Measurements from ENCODE around the gene DBP. TPM values are rescaled to one million over a fixed set of nuclear protein-coding genes. Genes with fewer than 3 reads are reported as not detected.

DBP gene
- total RNA-seq, 4 donors from 2014 or later, result 18.9 to 32.8 (median 25.1) TPM

DNA sequence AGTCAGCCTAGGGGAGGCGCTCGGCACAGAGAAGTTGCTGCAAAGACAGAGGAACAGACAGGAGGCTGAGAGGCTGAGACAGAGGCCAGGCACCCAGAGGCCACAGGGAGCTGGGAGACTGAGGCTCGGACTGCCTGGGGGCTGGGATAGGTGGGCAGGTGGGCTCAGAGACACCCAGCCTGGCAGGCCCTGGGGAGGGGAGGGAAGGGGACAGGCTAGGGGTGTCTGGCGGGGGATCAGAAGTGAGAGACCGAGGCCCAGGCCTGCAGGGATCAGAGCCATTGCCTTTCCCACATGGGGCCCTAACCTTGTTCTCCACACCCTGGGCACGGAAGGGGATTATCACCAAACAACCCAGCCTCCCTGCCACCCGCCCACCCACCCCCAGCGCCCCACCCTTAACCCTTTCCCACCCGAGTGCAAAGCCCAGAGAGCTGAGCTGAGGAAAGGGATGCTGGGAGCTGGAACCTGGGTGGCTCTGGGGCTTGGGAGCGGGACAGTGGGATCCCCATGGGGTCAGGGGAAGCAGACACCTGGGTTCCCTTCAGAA lies 34.3 kb upstream of the DBP start:
- Histone ChIP-seq H3K9me3 (no peaks in the 10 kb centered on the region), H3K36me3 (no peaks in the 10 kb centered on the region), H3K4me1 (peaks cover 6 to 7% of the 10 kb centered on the region in 2 donors), H3K27me3 (no peaks in the 10 kb centered on the region), H3K27ac (no peak overlapping the region), H3K4me3 (replicated peaks in 1 of 3) (no peak overlapping the region)
- no peak for DNase-seq
- TF ChIP-seq CTCF (IDR thresholded peaks at IDR 0.05) (no peak), POLR2A (IDR thresholded peaks at IDR 0.05) (no peak)
- intact Hi-C loops (cut with DNase I), result no loop called here
- 71 to 82% methylated on average over 7 to 8 of the region's 10 CpGs for WGBS, 2 donors

GRCh38 chr19:48670699-48671445 lies 33.7 kb upstream of the DBP start:
- no peak for TF ChIP-seq CTCF (IDR thresholded peaks at IDR 0.05)
- TF ChIP-seq POLR2A (IDR thresholded peaks at IDR 0.05), result no peak
- Histone ChIP-seq H3K27ac (no peak overlapping the region), H3K27me3 (no peaks in the 10 kb centered on the region), H3K4me3 (replicated peaks in 1 of 3) (no peak overlapping the region), H3K9me3 (no peaks in the 10 kb centered on the region), H3K36me3 (no peaks in the 10 kb centered on the region), H3K4me1 (peaks cover 6 to 7% of the 10 kb centered on the region in 2 donors)
- intact Hi-C loops (cut with DNase I), result no loop called here
- WGBS, 2 donors, result 80% methylated on average over 11 to 21 of the region's 21 CpGs
- no peak for DNase-seq

DNA sequence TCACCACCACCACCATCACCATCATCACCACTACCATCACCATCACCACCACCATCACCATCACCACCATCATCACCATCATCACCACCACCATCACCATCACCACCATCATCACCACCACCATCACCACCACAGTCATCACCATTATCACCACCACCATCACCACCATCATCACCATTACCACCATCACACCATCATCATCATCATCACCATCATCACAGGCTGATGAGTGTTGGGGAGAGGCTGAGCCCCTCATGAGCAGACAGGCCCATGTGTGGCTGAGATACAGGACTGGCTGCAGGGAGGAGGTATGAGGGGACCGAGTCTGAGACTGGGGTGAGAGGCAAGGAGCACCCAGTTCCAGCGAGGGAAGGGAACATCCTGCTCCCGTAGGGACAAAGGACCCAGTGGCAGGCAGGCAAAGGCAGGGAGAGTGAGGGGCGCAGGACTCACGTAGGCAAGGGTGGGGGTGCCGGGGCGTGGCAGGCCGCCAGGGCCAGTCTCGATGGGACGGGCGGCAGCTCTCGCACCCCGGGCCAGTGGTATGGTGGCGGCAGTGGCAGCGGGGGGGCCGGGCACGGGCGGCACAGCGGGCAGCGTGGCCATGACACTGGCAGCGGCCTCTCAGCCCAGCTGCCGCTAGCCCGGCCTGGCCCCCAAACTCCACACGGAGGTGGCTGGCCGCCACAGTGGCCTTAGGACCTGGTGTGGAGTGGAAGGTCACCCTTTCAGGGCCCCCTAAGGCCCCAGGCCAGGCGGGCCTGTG lies 32.9 kb upstream of the DBP start:
- intact Hi-C loops (cut with DNase I), result no loop called here
- 93 to 97% methylated on average over 20 to 26 of the region's 26 CpGs for WGBS, 2 donors
- Histone ChIP-seq H3K36me3 (no peaks in the 10 kb centered on the region), H3K9me3 (no peaks in the 10 kb centered on the region), H3K4me3 (replicated peaks in 1 of 3) (no peak overlapping the region), H3K27ac (no peak overlapping the region), H3K4me1 (peaks cover 0 to under 1% of the 10 kb centered on the region in 2 donors), H3K27me3 (no peaks in the 10 kb centered on the region)
- DNase-seq, result no peak
- TF ChIP-seq CTCF (IDR thresholded peaks at IDR 0.05) (no peak), POLR2A (IDR thresholded peaks at IDR 0.05) (no peak)

GRCh38 chr19:48668761-48669160 lies 31.6 kb upstream of the DBP start:
- TF ChIP-seq POLR2A (IDR thresholded peaks at IDR 0.05), result no peak
- TF ChIP-seq CTCF (IDR thresholded peaks at IDR 0.05), result no peak
- Histone ChIP-seq H3K36me3 (no peaks in the 10 kb centered on the region), H3K27me3 (no peaks in the 10 kb centered on the region), H3K4me1 (no peaks in the 10 kb centered on the region), H3K9me3 (no peaks in the 10 kb centered on the region), H3K4me3 (replicated peaks in 1 of 3) (no peak overlapping the region), H3K27ac (no peak overlapping the region)
- no peak for DNase-seq
- intact Hi-C loops (cut with DNase I), result no loop called here
- 87 to 98% methylated on average over 2 of the region's 2 CpGs for WGBS, 2 donors

DNA sequence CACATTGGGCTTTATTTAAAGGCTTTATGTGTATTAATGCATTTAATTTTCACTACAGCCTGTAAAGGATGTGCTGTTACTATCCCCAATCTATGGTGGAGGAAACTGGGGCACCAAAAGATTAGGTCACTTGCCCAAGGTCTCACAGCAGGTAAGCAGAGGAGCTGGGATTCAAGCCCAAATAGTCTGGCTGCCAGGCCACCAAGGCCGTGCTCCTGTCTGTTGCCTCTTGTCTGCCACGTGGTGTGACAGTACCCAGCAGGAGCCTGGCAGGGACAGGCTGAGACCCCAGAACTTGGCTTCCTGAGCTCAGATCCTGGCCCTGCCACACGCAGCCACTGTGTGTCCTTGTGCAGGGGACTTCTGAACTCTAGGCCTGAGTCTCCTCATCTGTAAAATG lies 31.2 kb upstream of the DBP start:
- TF ChIP-seq CTCF (IDR thresholded peaks at IDR 0.05), result no peak
- no peak for TF ChIP-seq POLR2A (IDR thresholded peaks at IDR 0.05)
- H3K27ac ChIP-seq, result no peak overlapping the region
- no peaks in the 10 kb centered on the region for H3K9me3 ChIP-seq
- no peaks in the 10 kb centered on the region for H3K27me3 ChIP-seq
- 71 to 85% methylated on average over 3 of the region's 3 CpGs for WGBS, 2 donors
- DNase-seq, result no peak
- no peak overlapping the region for H3K4me3 ChIP-seq (replicated peaks in 1 of 3)
- H3K36me3 ChIP-seq, result no peaks in the 10 kb centered on the region
- intact Hi-C loops (cut with DNase I), result no loop called here
- H3K4me1 ChIP-seq, result no peaks in the 10 kb centered on the region
